Activated CD8-positive, alpha-beta memory T cell treated with anti-CD3 and anti-CD28 coated beads for 36 hours (primary cell): Measurements from ENCODE around the gene PXMP4. TPM values are rescaled to one million over a fixed set of nuclear protein-coding genes. Genes with fewer than 3 reads are reported as not detected.

Source experiments
- CTCF ChIA-PET: fragments of 350-600 bp; sonication (Branson Sonifier 250); formaldehyde crosslinking; loops from one replicate; lab custom pipeline; 2021; ENCODE audit warnings: antibody characterized with exemption; lab: Charles Lee
- POLR2A ChIA-PET: fragments of 350-600 bp; sonication (Branson Sonifier 250); formaldehyde crosslinking; loops from one replicate; lab custom pipeline; 2021; ENCODE audit warnings: antibody characterized with exemption; lab: Charles Lee
- total RNA-seq, 2 experiments: library from RNA; stranded (reverse); gene quantifications; one replicate each; pipeline ENCODE4 v1.2.3, GENCODE V29; 2021

The PXMP4 gene
- total RNA-seq, 2 experiments from 2014 or later: 7.0 to 7.5 TPM

- ChIA-PET POLR2A (interaction anchor here (0.5 to 3.7 kb wide), 11 partner anchors 14 to 700 kb away, joined by 3 to 23 read pairs (median 4); partner anchors contain the start of genes CBFA2T2, PXMP4 and ZNF341), CTCF (interaction anchor here (0.6 to 3.5 kb wide), 26 partner anchors 10 to 360 kb away, joined by 3 to 17 read pairs (median 5); partner anchors contain the start of genes CBFA2T2, CDK5RAP1, E2F1 and SNTA1)
These were observed 52.2 kb downstream of the PXMP4 start for GRCh38 chr20:33667676-33668465.

- ChIA-PET POLR2A (interaction anchor here (0.5 to 3.7 kb wide), 13 partner anchors 12 to 699 kb away, joined by 3 to 23 read pairs (median 5); partner anchors contain the start of genes CBFA2T2, PXMP4, SNTA1 and ZNF341), CTCF (interaction anchor here (0.6 to 4.8 kb wide), 28 partner anchors 11 to 268 kb away, joined by 3 to 22 read pairs (median 5); partner anchors contain the start of genes CBFA2T2, CDK5RAP1, E2F1 and SNTA1)
These were observed 52.9 kb downstream of the PXMP4 start for GRCh38 chr20:33667245-33667675.

- CTCF ChIA-PET: interaction anchor here (0.8 to 4.8 kb wide), 16 partner anchors 10 to 267 kb away, joined by 3 to 22 read pairs (median 6); partner anchors contain the start of genes CBFA2T2, E2F1 and ZNF341
- POLR2A ChIA-PET: interaction anchor here (0.5 to 3.7 kb wide), 10 partner anchors 13 to 372 kb away, joined by 3 to 23 read pairs (median 6); partner anchors contain the start of genes CBFA2T2, PXMP4 and SNTA1
These were observed 53.5 kb downstream of the PXMP4 start, which contains the start of gene ACTL10 for GRCh38 chr20:33666293-33667244. Gene ACTL10, plus strand, starts transcription at chr20:33666943. Its CDS starts 555 bp downstream, at chr20:33667498.

- POLR2A ChIA-PET: interaction anchor here (0.6 to 2.3 kb wide), 7 partner anchors 11 to 222 kb away, joined by 3 to 8 read pairs (median 8); partner anchors contain the start of genes CBFA2T2 and SNTA1
These were observed 55.4 kb downstream of the PXMP4 start for GRCh38 chr20:33664762-33665144.

GRCh38 chr20:33664085-33664761, 55.9 kb downstream of the PXMP4 start:
- CTCF ChIA-PET: interaction anchor here (1.2 to 4.8 kb wide), 6 partner anchors 11 to 220 kb away, joined by 3 to 22 read pairs (median 4); partner anchors contain the start of genes SNTA1 and ZNF341
- POLR2A ChIA-PET: interaction anchor here (0.6 to 2.3 kb wide), 10 partner anchors 10 to 221 kb away, joined by 3 to 8 read pairs (median 6); partner anchors contain the start of genes CBFA2T2, PXMP4 and SNTA1

More at GRCh38 chr20:33664762-33665144, 55.4 kb downstream of the PXMP4 start:
- CTCF ChIA-PET: interaction anchor here (1.2 to 4.8 kb wide), 5 partner anchors 12 to 221 kb away, joined by 3 to 22 read pairs (median 4); partner anchors contain the start of genes SNTA1 and ZNF341

GRCh38 chr20:33663161-33664084, 56.7 kb downstream of the PXMP4 start:
- POLR2A ChIA-PET: interaction anchor here (0.7 to 2.3 kb wide), 9 partner anchors 10 to 1422 kb away, joined by 3 to 8 read pairs (median 7); partner anchors contain the start of genes CBFA2T2, PXMP4 and SNTA1
- CTCF ChIA-PET: interaction anchor here (0.6 to 4.8 kb wide), 5 partner anchors 11 to 220 kb away, joined by 3 to 22 read pairs (median 3); partner anchors contain the start of gene SNTA1

GRCh38 chr20:33662172-33662571, 57.9 kb downstream of the PXMP4 start, which contains the start of gene C20orf144:
Gene C20orf144, plus strand, starts transcription at chr20:33662327. Its CDS starts 19 bp downstream, at chr20:33662346.
- CTCF ChIA-PET: no interaction called here
- POLR2A ChIA-PET: interaction anchor here (2.1 kb wide), 1 partner anchor 19 kb away, joined by 8 read pairs; no protein-coding TSS in a partner anchor

- ChIA-PET POLR2A (no interaction called here), CTCF (no interaction called here)
These were observed 59.4 kb downstream of the PXMP4 start for GRCh38 chr20:33660685-33661058.

GRCh38 chr20:33660035-33660684, 60.0 kb downstream of the PXMP4 start:
- POLR2A ChIA-PET: no interaction called here
- CTCF ChIA-PET: no interaction called here

GRCh38 chr20:33659341-33660034, 60.6 kb downstream of the PXMP4 start:
- ChIA-PET CTCF (no interaction called here), POLR2A (interaction anchor here (0.5 kb wide), 1 partner anchor 113 kb away, joined by 3 read pairs; no protein-coding TSS in a partner anchor)

GRCh38 chr20:33658929-33659328, 61.2 kb downstream of the PXMP4 start:
- POLR2A ChIA-PET: interaction anchor here (0.5 kb wide), 1 partner anchor 112 kb away, joined by 3 read pairs; no protein-coding TSS in a partner anchor
- CTCF ChIA-PET: interaction anchor here (0.5 kb wide), 1 partner anchor 84 kb away, joined by 3 read pairs; no protein-coding TSS in a partner anchor

- CTCF ChIA-PET: interaction anchor here (0.5 kb wide), 1 partner anchor 83 kb away, joined by 3 read pairs; no protein-coding TSS in a partner anchor
- POLR2A ChIA-PET: no interaction called here
These were observed 61.6 kb downstream of the PXMP4 start for GRCh38 chr20:33658510-33658909.

GRCh38 chr20:33657704-33658095, 62.4 kb downstream of the PXMP4 start:
- ChIA-PET CTCF (no interaction called here), POLR2A (no interaction called here)

GRCh38 chr20:33656783-33657703, 63.1 kb downstream of the PXMP4 start:
- POLR2A ChIA-PET: no interaction called here
- CTCF ChIA-PET: interaction anchor here (0.9 kb wide), 1 partner anchor 10 kb away, joined by 3 read pairs; no protein-coding TSS in a partner anchor
